Upper lobe of left lung (tissue), 4 donors: ENCODE data around the gene RRN3.
"Not testable (repeated sequence)": the region's sequence is repeated elsewhere in the genome, so short reads cannot be mapped to it uniquely, and the experiment has no call there.

Experiments used
- POLR2A ChIP-seq, 4 donors: fragments of 450-650 bp; IDR thresholded peaks; one replicate each; pipeline ENCODE4 v1.5.1; 2016 to 2017; ENCODE audit warnings: antibody characterized with exemption in 4 of 4, mild to moderate bottlenecking in 2 of 4
- POLR2AphosphoS5 ChIP-seq, 2 donors: sonication (generic); formaldehyde crosslinking; IDR thresholded peaks; one replicate each; pipeline ENCODE4 v1.5.1; 2017; ENCODE audit warnings: antibody characterized with exemption in 2 of 2
- TF ChIP-seq, protein P1 (sequence below), 6 experiments: fragments of 450-650 bp in 4 of 6; fragments of 200-600 bp in 2 of 6; sonication (generic) in 2 of 6; IDR thresholded peaks; one replicate each; pipeline ENCODE4 v1.5.1; 2016 to 2019; ENCODE audit warnings: antibody characterized with exemption in 6 of 6

DNA sequence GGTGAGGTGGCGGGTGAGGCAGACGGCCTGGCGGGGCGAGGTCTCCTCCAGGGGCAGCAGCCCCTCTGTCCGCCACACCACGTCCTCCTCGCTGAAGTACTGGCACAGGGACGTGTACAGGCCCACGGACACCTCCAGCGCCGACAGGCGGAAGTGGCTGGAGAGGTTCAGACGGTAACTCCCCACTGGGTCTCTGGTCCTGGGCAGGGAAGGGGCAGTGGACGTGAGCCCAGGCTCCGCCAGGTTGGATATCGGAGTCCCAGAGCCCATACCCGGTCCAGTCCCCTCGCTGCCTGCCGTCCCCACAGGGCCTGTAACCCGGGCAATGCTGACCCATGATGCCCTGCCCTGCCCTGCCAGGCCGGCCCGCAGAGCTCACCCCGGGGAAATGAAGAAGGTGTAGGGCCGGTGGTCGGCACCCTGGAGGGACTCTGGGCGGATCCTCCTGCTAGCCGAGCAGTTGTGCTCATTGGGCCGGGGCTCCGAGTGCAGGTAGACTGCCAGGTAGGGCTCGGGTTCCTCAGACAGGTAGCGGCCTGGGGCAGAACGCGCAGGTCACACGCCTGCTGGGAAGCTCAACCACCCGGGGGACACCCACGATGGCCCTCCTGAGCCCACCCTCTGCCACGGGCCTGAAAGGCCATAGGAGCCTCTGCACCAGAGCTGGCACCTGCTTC is 36.3 kb upstream of the RRN3 start:
- TF ChIP-seq POLR2AphosphoS5, POLR2A (IDR thresholded peaks at IDR 0.05): not testable (repeated sequence)
- TF ChIP-seq, protein P1, sequence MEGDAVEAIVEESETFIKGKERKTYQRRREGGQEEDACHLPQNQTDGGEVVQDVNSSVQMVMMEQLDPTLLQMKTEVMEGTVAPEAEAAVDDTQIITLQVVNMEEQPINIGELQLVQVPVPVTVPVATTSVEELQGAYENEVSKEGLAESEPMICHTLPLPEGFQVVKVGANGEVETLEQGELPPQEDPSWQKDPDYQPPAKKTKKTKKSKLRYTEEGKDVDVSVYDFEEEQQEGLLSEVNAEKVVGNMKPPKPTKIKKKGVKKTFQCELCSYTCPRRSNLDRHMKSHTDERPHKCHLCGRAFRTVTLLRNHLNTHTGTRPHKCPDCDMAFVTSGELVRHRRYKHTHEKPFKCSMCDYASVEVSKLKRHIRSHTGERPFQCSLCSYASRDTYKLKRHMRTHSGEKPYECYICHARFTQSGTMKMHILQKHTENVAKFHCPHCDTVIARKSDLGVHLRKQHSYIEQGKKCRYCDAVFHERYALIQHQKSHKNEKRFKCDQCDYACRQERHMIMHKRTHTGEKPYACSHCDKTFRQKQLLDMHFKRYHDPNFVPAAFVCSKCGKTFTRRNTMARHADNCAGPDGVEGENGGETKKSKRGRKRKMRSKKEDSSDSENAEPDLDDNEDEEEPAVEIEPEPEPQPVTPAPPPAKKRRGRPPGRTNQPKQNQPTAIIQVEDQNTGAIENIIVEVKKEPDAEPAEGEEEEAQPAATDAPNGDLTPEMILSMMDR (IDR thresholded peaks at IDR 0.05), result not testable (repeated sequence)
